ENCODE results near the gene MRAP2.

DNA sequence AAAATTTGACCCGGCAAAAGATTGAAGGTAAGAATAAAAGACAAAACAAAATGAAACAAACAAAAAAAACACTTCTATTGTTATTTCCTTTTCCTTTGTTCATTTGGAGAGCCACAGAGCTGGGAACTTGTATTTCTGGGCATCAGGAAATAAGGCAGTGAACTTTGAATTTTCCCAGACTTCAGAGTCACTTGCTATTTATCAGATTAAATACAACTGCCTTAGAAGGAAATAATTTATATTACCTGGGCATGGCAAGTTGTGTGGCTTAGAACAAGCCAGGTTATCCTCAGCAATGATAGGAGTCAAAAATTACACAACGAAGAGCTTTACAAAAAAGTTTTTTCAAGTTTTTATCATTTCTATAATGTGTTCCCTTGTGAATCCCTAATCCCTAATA, 20.2 kb upstream of the MRAP2 start:
- TF ChIP-seq, protein P1, sequence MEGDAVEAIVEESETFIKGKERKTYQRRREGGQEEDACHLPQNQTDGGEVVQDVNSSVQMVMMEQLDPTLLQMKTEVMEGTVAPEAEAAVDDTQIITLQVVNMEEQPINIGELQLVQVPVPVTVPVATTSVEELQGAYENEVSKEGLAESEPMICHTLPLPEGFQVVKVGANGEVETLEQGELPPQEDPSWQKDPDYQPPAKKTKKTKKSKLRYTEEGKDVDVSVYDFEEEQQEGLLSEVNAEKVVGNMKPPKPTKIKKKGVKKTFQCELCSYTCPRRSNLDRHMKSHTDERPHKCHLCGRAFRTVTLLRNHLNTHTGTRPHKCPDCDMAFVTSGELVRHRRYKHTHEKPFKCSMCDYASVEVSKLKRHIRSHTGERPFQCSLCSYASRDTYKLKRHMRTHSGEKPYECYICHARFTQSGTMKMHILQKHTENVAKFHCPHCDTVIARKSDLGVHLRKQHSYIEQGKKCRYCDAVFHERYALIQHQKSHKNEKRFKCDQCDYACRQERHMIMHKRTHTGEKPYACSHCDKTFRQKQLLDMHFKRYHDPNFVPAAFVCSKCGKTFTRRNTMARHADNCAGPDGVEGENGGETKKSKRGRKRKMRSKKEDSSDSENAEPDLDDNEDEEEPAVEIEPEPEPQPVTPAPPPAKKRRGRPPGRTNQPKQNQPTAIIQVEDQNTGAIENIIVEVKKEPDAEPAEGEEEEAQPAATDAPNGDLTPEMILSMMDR (IDR thresholded peaks at IDR 0.05), result no peak
- no peak for TF ChIP-seq ZFX (IDR thresholded peaks at IDR 0.05; ENCODE audit: borderline replicate concordance)

All from 22Rv1 (cell line).